HG03097 (cell line): Measurements from ENCODE around the gene FAM117A.
"Not testable (repeated sequence)": the region's sequence is repeated elsewhere in the genome, so short reads cannot be mapped to it uniquely, and the experiment has no call there.

Source experiments
- ATAC-seq: cut with Tn5 transposase; IDR thresholded peaks from one replicate; pipeline ENCODE4 v1.9.1; 2021; ENCODE audit not compliant: unreplicated experiment, low FRiP score

The FAM117A gene

GRCh38 chr17:49764559-49765180, 739 bp upstream of the FAM117A start:
- ATAC-seq = no peak

- ATAC-seq = no peak
Measured at GRCh38 chr17:49762151-49762941, 1.6 kb downstream of the FAM117A start.

DNA sequence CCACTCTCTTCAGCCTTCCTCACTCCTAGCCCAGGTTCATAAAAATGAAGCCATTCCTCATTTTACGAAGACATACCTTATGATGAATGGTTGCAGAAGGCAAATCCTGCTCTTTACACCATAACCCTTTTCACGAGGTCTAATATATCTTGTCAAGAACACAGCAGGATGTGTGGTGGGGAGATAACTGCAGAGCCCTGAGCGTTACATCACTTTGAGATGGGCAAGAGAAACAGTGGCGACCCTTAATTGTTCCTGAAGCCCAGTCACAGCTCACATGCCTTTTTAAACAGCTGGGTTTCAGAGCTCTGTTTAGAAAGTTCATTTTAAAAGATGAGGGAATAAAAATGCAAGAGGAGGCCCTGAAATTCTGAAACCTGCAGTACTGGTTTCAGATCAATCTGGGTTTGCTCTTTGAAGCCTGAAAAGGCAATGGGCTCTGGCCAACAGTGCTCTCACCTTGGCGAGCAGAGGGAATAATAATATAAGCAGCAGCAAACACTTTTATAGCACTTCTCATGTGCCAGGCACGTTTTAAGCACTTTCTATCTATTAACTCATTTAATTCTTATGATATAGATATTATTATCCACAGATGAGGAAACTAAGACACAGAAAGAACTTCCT, 2.9 kb downstream of the FAM117A start:
- no peak for ATAC-seq

DNA sequence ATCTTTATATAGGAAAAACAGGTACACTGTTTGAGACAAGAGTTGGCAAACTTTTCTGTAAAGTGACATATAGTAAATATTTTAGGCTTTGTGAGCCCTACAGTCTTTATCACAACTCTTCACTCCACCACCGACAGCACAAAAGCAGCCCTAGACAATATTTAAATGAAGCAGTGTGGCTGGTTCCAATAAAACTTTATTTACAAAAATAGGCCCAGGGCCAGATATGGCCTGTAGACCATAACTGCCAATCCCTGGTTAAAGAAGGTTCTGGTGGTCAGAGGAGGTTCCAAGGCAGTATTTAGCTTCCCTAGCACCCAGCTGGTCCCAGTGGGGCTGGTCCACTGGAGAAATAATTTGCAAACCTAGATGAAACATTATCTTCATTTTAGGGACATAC, 3.6 kb downstream of the FAM117A start:
- no peak for ATAC-seq

- ATAC-seq = no peak
Measured at GRCh38 chr17:49759203-49759602, 4.7 kb downstream of the FAM117A start.

DNA sequence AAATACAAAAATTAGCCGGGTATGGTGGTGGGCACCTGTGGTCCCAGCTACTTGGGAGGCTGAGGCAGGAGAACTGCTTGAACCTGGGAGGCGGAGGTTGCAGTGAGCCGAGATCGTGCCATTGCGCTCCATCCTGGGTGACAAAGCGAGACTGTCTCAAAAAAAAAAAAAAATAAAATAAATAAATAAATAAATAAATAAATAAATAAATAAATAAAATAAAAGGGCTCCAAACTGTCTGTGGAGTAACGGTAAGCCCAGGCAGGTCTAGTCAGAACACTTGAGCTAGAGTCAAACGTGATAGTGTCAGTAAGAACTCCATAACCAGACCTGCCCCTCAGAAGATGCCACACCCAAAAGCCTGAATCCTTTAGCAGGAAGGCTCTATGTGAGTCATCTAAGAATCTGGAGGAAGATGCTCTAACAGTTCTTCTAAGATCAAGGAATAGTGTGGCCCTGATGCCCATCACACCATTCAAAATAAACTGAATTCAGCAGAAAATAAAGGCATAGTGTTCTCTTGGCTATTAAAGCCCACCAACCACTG, 5.4 kb downstream of the FAM117A start:
- ATAC-seq = not testable (repeated sequence)

GRCh38 chr17:49757151-49757777, 6.7 kb downstream of the FAM117A start:
- ATAC-seq = no peak

GRCh38 chr17:49756323-49757150, 7.4 kb downstream of the FAM117A start:
- no peak for ATAC-seq

DNA sequence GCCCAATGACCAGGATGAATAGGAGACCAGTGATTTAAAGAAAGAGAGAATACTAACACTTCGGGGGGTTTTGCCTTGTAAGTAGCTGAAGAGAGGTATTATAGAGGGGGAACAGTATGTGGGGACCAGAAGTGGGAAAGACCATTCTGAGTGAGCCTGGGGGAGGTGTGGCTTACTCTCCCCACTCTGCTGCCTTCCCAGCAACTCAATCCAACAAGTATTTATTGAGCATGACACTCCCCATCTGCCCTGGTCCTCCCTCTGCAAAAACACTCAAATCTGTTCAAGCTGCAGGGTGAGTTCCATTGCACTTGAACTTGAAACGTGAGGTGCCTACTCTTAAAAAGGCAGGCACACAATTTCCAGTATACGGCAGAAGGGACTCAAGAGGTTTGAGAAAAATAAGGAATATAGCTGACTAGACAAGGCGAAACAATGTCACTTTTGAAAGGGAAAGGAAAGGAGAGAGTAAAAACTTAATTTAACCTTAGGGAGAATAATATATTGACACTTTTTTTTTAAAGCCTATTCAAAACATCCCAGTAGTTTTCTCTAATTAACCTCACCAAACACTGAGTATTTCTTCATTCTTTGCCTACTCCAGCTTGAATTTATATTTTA, 8.2 kb downstream of the FAM117A start:
- ATAC-seq = no peak

- ATAC-seq = no peak
Measured at GRCh38 chr17:49753959-49754391, 10.0 kb downstream of the FAM117A start.

DNA sequence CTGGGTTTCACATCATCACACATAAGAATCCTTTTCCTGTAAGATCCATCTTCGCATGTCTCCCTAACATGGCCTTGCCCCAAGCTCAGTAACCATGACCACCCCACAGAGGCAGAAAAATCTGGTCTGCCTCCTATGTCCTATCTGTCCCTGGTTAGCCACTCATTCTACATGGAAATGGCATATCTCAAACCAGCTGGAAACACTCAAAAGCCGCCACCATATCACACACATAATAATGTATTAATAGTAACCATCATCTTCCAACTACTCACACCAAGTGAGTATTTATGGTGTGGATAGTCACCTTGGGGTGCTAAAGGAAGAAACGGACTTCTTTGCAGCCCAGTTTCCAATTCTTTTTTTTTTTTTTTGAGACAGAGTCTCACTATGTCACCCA, 11.4 kb downstream of the FAM117A start:
- no peak for ATAC-seq

DNA sequence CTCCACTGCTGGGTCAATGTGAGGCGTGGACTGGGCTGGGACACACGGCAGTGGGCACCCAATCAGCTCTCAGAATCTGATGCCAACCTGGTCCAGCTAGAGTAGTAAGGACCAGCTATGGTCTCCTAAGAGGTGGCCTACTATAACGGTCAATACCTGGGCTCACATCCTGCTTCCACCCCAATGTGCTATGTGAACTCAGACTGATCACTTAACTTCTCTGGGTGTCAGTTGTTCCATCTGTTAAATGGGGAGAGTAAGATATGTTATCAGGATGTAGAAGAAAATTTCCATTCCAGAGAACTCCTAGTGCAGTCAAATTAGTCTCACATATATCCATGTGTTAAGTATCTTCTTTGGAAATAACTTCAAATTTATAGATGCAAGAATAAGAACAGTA, 14.2 kb downstream of the FAM117A start:
- ATAC-seq = no peak

GRCh38 chr17:49748791-49749190, 15.1 kb downstream of the FAM117A start:
- ATAC-seq = peak; percentile 60

- no peak for ATAC-seq
Measured at GRCh38 chr17:49748223-49748622, 15.7 kb downstream of the FAM117A start.

DNA sequence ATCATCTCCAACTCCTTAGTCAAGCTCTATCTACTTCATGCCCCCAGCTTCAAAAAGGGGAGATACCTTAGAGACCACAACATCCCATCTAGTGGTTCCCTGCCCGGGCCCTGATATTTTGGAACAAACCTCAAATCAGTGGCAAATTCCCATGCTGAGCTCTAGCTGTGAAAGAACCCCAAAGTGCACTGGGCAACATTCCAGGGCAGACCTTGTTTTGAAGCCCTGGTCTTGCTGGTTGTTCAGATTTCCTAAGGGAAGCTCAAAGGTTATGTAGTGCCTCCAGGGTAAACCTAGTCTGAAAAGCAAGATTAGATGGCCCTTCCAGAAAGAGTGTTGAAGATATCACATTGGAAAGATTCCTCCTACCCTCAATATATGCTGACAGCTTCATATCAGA, 16.3 kb downstream of the FAM117A start:
- ATAC-seq = no peak

GRCh38 chr17:49746791-49747490, 17.0 kb downstream of the FAM117A start:
- peak; percentile 38 for ATAC-seq

GRCh38 chr17:49745175-49746139, 18.5 kb downstream of the FAM117A start:
- no peak for ATAC-seq

DNA sequence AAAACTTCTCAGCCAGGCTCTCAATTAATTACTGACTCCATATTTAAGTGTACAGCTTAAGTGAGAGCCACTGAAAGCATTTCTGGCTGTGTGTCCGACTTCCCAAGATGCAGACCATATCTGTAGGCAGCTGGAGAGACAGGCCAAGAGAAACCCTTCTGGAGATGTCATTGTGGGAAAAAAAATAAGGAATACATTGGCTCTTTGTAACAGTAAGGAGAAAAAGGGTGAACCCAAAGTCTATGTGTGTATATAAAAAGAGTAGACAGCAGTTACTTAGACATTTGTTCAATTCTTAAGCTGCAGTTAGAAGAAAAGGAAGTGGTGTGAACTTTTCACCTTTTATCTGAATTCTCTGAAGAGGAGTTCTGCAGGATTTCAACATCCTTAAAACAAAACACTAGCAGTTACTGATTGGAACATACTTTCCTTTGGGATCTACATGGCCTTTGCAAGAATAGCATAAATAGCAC, 21.7 kb downstream of the FAM117A start:
- no peak for ATAC-seq
